Suprapubic skin (tissue), 4 donors: ENCODE data around the gene COQ4. TPM values are rescaled to one million over a fixed set of nuclear protein-coding genes. Genes with fewer than 3 reads are reported as not detected.
"Not testable (repeated sequence)": the region's sequence is repeated elsewhere in the genome, so short reads cannot be mapped to it uniquely, and the experiment has no call there.

Experiments
- DNase-seq, 2 donors: peaks; one replicate each; pipeline ENCODE4 v3.0.0-alpha.2; 2019; ENCODE audit warnings: low spot score in 2 of 2
- H3K27ac ChIP-seq: fragments of 200-600 bp; sonication (generic); one replicate; pipeline ENCODE4 v1.5.1; 2019
- H3K27me3 ChIP-seq: fragments of 200-600 bp; sonication (generic); one replicate; pipeline ENCODE4 v1.5.1; 2019
- H3K36me3 ChIP-seq: fragments of 200-600 bp; sonication (generic); one replicate; pipeline ENCODE4 v1.5.1; 2019
- H3K4me1 ChIP-seq: fragments of 200-600 bp; sonication (generic); one replicate; pipeline ENCODE4 v1.5.1; 2019
- H3K4me3 ChIP-seq: fragments of 200-600 bp; sonication (generic); one replicate; pipeline ENCODE4 v1.5.1; 2019; ENCODE audit warnings: mild to moderate bottlenecking
- H3K9me3 ChIP-seq: fragments of 200-600 bp; sonication (generic); one replicate; pipeline ENCODE4 v1.5.1; 2019
- EP300 ChIP-seq: sonication (generic); formaldehyde crosslinking; IDR thresholded peaks from one replicate; pipeline ENCODE4 v1.6.1; 2017; ENCODE audit warnings: antibody characterized with exemption
- POLR2A ChIP-seq, 2 donors: fragments of 450-650 bp; IDR thresholded peaks; one replicate each; pipeline ENCODE4 v1.6.1; 2017; ENCODE audit warnings: antibody characterized with exemption in 2 of 2, mild to moderate bottlenecking in 2 of 2, moderate library complexity in 2 of 2
- POLR2AphosphoS5 ChIP-seq, 3 donors: sonication (generic); formaldehyde crosslinking; IDR thresholded peaks; one replicate each; pipeline ENCODE4 v1.6.1; 2017; ENCODE audit warnings: antibody characterized with exemption in 3 of 3
- WGBS: methylation state at CpG from one replicate; pipeline ENCODE4 v1.1.5; 2018; 5-methylcytosine and 5-hydroxymethylcytosine counted together
- total RNA-seq, 4 donors: library from RNA; depleted of rRNA; stranded (reverse); fragments of >200 nt; gene quantifications; one replicate each; pipeline ENCODE4 v1.1.0, GENCODE V29; 2016
- TF ChIP-seq, protein P1 (sequence below), 2 donors: fragments of 200-600 bp in 1 of 2; fragments of 450-650 bp in 1 of 2; sonication (generic) in 1 of 2; IDR thresholded peaks; one replicate each; pipeline ENCODE4 v1.5.1; 2016 to 2019; ENCODE audit warnings: antibody characterized with exemption in 2 of 2, mild to moderate bottlenecking in 1 of 2, moderate library complexity in 1 of 2

The COQ4 gene
- total RNA-seq, 4 donors from 2014 or later = 73.3 to 119 (median 106) TPM

DNA sequence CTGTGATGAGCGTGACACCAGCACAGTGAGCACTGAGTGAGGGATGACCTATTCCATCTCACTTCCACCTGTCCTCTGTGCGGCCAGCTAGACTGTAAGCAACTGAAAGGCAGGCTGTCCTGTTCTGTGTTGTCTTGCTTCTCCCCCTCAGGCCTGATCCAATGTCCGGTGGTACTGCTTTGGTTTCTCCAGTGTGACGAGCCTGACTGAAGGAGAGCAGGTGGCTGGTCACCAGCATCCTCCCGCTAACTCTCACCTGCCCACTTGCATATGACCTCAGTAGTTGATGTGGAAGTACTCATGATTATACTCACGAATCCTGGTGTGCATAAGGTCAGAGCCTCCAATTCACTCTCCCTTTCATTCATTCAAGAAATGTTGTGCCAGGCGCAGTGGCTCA, 15.3 kb downstream of the COQ4 start:
- Histone ChIP-seq H3K4me1 (peaks cover 18% of the 10 kb centered on the region), H3K27ac (no peak overlapping the region), H3K36me3 (peaks cover 19% of the 10 kb centered on the region), H3K9me3 (no peaks in the 10 kb centered on the region), H3K4me3 (no peak overlapping the region), H3K27me3 (no peaks in the 10 kb centered on the region)
- 99% methylated on average over 6 of the region's 7 CpGs for WGBS
- no peak for TF ChIP-seq EP300
- no peak for TF ChIP-seq POLR2AphosphoS5 (IDR thresholded peaks at IDR 0.05)
- TF ChIP-seq POLR2A (IDR thresholded peaks at IDR 0.05) = no peak
- TF ChIP-seq, protein P1, sequence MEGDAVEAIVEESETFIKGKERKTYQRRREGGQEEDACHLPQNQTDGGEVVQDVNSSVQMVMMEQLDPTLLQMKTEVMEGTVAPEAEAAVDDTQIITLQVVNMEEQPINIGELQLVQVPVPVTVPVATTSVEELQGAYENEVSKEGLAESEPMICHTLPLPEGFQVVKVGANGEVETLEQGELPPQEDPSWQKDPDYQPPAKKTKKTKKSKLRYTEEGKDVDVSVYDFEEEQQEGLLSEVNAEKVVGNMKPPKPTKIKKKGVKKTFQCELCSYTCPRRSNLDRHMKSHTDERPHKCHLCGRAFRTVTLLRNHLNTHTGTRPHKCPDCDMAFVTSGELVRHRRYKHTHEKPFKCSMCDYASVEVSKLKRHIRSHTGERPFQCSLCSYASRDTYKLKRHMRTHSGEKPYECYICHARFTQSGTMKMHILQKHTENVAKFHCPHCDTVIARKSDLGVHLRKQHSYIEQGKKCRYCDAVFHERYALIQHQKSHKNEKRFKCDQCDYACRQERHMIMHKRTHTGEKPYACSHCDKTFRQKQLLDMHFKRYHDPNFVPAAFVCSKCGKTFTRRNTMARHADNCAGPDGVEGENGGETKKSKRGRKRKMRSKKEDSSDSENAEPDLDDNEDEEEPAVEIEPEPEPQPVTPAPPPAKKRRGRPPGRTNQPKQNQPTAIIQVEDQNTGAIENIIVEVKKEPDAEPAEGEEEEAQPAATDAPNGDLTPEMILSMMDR (IDR thresholded peaks at IDR 0.05) = no peak
- no peak for DNase-seq

DNA sequence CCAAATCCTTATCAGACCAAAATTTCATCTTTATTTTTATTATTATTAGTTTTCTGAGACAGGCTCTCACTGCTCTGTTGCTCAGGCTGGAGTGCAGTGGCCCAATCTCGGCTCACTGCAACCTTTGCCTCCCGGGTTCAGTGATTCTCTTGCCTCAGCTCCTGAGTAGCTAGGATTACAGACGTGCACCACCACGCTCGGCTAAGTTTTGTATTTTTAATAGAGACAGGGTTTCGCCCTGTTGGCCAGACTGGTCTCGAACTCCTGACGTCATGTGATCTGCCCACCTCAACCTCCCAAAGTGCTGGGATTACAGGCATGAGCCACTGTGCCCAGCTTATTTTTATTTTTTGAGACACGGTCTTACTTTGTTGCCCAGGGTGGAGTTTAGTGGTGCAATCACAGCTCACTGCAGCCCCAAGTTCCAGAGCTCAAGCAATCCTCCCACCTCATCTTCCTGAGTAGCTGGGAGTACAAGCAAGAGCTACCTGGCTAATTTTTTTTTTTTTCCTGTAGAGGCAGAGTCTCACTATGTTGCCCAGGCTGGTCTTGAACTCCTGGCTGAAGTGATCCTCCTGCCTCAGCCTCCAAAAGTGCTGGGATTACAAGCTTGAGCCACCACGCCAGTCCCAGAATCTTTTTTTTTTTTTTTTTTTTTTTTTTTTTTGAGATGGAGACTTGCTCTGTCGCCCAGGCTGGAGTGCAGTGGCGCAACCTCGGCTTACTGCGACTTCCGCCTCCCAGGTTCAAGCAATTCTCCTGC, 16.4 kb downstream of the COQ4 start:
- H3K27me3 ChIP-seq, H3K9me3 ChIP-seq, H3K27ac ChIP-seq, DNase-seq, H3K4me3 ChIP-seq: not testable (repeated sequence)
- Histone ChIP-seq H3K4me1 (peaks cover 18% of the 10 kb centered on the region), H3K36me3 (peaks cover 19% of the 10 kb centered on the region)
- WGBS = 91% methylated on average over 15 of the region's 15 CpGs

- Histone ChIP-seq H3K36me3 (peaks cover 24% of the 10 kb centered on the region), H3K4me1 (peaks cover 18% of the 10 kb centered on the region), H3K9me3 (no peaks in the 10 kb centered on the region), H3K27me3 (no peaks in the 10 kb centered on the region), H3K4me3 (peak within 1 kb of the TSS; percentile 70), H3K27ac (peak within 1 kb of the TSS; percentile 75)
- 18% methylated on average over 19 of the region's 75 CpGs for WGBS
- TF ChIP-seq POLR2A (IDR thresholded peaks at IDR 0.05) (no peak), EP300 (no peak), POLR2AphosphoS5 (IDR thresholded peaks at IDR 0.05) (no peak)
- TF ChIP-seq, protein P1 (IDR thresholded peaks at IDR 0.05) = no peak
- DNase-seq = peak in 1 of 2 donors; percentile 71
Observed at GRCh38 chr9:128339761-128340690, 17.4 kb downstream of the COQ4 start, which contains the start of gene SLC27A4. Gene SLC27A4, plus strand, starts transcription at chr9:128340527. Its CDS starts 2,606 bp downstream, at chr9:128343133.

DNA sequence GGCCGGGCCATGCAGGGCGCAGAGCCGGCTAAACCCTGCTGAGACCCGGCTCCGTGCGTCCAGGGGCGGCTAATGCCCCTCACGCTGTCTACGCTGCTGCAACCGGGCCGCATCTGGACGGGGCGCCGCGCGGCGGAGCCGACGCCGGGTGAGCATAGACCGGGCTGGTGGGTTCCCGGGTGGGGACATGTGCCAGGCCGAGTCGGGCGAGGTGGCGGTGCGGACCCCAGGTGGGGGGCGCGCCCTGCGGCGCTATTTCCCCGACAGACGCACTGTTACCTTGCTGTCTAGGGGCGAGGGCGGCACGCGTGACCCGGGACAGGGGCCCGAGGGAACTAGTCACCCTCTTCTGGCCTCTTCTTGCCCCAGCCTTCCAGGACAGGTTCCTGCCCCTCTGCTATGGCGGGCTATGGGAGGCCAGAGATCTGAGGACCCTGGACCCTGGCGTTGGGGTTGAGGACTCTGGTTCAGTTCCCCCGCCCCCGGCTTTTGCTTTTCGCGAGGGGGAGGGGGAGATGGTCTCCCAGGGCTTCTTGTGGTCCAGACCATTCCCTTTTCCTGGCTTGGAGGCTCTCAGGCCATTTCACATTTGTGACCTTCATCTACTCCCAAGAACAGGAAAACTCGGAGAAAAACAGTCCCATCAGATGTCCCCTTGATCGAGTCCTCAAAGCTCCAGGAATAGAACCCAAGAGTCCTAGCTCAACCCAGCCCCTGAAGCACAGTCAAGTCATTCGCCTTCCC, 18.2 kb downstream of the COQ4 start:
- peak overlapping the region; percentile 70 for H3K4me3 ChIP-seq
- H3K36me3 ChIP-seq = peaks cover 33% of the 10 kb centered on the region
- TF ChIP-seq POLR2AphosphoS5 (IDR thresholded peaks at IDR 0.05) (no peak), EP300 (no peak), POLR2A (IDR thresholded peaks at IDR 0.05) (no peak)
- TF ChIP-seq, protein P1 (IDR thresholded peaks at IDR 0.05) = no peak
- no peaks in the 10 kb centered on the region for H3K9me3 ChIP-seq
- H3K27me3 ChIP-seq = no peaks in the 10 kb centered on the region
- peaks cover 18% of the 10 kb centered on the region for H3K4me1 ChIP-seq
- peak overlapping the region; percentile 75 for H3K27ac ChIP-seq
- WGBS = 5% methylated on average over 3 of the region's 48 CpGs
- DNase-seq = peak in 1 of 2 donors; percentile 74

DNA sequence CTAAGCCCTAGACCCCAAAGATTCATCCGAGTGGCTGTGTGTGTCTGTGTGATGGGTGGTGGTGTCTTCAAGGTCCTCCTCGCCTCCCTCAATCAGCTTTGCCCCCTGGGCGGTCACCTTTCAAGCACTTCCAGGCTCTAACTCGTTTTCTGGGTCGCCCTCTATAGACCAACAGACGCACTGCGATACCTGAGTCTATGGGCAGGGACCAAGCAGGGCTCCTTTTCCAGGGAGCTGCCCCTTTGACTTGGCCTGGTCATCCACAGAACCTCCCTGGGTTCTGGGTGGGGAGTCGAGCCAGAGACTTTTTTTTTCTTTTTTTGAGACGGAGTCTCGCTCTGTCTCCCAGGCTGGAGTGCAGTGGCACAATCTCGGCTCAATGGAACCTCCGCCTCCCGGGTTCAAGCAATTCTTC, 18.8 kb downstream of the COQ4 start:
- DNase-seq = no peak
- no peak overlapping the region for H3K27ac ChIP-seq
- H3K36me3 ChIP-seq = peaks cover 38% of the 10 kb centered on the region
- TF ChIP-seq EP300 (no peak), POLR2A (IDR thresholded peaks at IDR 0.05) (no peak), POLR2AphosphoS5 (IDR thresholded peaks at IDR 0.05) (no peak)
- TF ChIP-seq, protein P1 (IDR thresholded peaks at IDR 0.05) = peak; percentile 16 to 62
- H3K9me3 ChIP-seq = no peaks in the 10 kb centered on the region
- peaks cover 18% of the 10 kb centered on the region for H3K4me1 ChIP-seq
- H3K27me3 ChIP-seq = no peaks in the 10 kb centered on the region
- WGBS = 29% methylated on average over 13 of the region's 13 CpGs
- peak overlapping the region; percentile 70 for H3K4me3 ChIP-seq
